Stimulated activated CD8-positive, alpha-beta memory T cell treated with anti-CD3 and anti-CD28 coated beads, Interleukin-15, amount 100 ng/mL, for 48 hours (primary cell): ENCODE measurements around the gene ERG.

Experiments
- DNase-seq, 2 donors: peaks; one replicate each; pipeline ENCODE4 v3.0.0-alpha.2; 2020; ENCODE audit warnings: low read depth in 2 of 2

The ERG gene

DNA sequence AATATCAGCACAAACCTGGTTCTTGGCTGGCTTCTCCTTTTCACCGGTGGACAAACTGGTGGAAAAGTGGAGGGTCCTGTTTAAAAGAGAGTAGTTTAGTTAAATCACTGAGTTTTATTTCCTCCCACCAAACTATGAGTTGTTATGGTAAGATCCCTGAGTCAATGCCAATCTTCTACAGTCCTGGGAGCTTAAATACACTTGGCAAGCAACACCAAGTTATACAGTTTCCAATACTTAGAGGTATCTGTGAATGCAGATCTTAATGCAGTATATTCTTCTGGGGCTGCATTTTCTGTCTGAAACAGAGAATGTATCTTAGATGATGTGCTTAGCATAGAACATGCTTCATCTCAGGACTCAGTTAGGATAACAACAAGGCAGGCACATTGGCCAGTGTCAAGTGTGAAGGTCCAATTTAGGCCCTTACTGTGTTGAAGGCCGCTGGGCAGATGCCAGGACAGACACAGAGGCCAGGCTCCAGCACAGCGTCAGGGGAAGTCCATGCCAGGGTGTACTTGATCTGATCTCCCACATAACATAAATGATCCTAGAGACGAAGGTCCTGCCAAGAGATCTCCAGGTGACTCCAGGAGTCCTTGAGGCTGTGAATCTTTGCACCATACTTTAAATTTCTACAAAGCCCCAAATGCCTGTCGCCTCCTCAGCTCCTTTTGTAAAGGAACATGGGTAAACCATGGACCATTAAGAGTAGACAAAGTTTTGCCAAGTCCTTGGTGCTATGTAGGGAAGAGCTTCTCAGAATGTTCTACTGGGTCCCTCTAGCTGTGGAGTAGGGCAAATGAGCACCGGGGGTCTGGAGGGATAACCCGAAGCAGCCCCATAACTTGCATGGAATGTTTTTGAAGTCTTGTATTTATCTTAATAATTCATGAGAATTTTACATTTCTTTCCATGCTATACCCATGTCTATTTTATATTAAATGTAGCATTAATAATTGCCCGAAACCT lies 164.7 kb downstream of the ERG start:
- no peak for DNase-seq

DNA sequence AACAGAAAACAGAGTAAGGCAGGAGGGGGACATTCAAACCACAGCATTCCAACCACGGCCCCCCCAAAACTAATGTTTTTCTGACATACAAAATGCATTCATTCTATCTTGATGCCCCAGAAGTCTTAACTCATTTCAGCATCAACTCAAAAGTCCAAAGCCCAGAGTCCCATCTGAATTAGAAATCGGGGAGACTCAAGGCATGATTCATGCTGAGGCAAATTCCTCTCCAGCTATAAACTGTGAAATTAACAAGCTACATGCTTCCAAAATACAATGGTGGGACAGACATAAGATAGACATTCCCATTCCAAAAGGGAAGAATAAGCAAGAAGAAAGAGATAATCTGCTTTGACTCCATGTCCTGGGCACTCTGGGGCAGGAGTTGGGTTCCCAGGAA lies 167.6 kb downstream of the ERG start:
- no peak for DNase-seq
